ENCODE results near the gene MED16. TPM values are rescaled to one million over a fixed set of nuclear protein-coding genes. Genes with fewer than 3 reads are reported as not detected.
A peak's percentile ranks its signal among the peaks of the same experiment; 100 is the strongest.

Gene MED16
- total RNA-seq, 1 donor from 2014 or later: 41.4 TPM

DNA sequence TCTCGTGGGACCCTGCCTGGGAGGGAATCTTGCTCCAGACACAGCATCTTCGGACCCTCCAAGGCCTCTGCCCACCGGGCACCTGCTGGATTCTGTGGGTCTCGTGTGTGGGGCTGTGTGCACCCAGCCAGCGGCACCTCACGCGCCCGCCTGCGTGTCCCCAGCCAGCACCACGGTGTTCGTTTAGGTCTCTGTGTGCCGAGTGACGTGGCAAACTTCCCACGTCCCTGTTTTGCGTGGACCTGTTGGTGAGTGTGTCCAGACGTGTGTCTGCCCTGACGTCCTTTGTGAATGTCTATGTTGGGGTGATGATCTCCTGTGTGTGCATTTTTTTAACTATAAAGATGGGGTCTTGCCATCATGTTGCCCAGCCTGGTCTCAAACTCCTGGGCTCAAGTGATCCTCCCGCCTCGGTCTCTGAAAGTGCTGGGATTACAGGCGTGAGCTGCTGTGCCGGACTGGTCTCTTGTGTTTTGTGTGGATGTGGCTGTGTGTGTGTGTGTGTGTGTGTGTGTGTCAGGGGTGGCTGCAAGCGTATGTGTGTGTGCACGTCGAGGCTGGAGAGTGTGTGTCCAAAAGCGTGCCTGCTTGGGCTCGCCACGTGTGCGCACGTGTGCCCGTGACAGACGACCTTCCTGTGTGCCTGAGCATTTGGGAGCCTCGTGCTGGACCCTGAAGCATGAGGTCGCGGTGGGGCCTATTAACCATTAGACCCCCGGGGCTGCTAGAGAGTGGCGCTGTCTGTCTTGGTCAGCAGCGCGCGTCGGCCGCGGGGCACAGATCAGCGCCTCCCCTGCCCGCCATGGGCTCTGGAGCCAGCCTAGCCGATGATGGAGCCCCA, 48.5 kb upstream of the MED16 start:
- Histone ChIP-seq H3K27ac (ENCODE audit: low read depth, low read length) (no peak overlapping the region), H3K4me2 (ENCODE audit: low read length) (peak overlapping the region; percentile 67), H3K36me3 (ENCODE audit: insufficient read depth, low read length) (peaks cover 2% of the 10 kb centered on the region)

DNA sequence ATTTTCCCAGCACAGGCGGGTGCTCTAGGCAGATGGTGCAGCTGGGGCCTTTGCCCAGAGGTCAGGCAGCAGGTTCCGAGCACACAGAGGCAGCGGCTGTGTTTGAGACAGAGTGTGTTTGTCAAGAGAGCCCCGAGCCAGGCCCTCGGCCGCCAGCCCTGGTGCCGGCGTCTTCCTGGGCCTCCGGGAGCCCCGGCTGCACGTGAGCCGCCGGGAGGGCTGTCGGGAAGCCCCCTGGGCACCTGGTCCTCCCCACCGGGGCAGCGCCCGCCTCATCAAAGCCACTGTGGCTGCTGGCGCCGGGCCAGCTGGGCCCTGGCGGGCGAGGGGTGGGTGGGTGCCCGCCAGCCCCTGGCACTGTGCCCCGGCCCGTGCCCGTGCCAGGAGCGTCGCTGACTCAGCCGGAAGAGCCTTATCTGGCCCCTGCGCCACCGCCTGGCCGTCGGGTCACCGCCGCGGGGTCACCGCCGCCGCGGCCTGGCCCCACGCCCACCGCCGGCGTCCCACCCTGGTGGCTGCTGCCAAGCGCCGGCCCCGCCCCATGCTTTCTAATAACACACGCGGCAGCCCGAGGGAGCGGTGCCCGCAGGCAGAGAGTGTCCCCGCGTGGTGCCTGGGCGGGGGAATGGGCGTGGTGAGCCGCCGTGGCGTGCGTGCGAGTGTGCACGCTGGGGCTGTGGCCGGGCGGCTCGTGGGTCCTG, 47.8 kb upstream of the MED16 start:
- H3K27ac Mint-ChIP-seq (ENCODE audit: unreplicated experiment): no peak overlapping the region
- H3K27me3 Mint-ChIP-seq (ENCODE audit: low read depth, unreplicated experiment): no peaks in the 10 kb centered on the region
- Histone ChIP-seq H3K9me3 (ENCODE audit: insufficient read depth, low read depth, low read length) (no peaks in the 10 kb centered on the region), H2AFZ (ENCODE audit: low read depth, low read length) (no peak overlapping the region), H3K27ac (ENCODE audit: low read depth, low read length) (no peak overlapping the region), H4K20me1 (ENCODE audit: insufficient read depth, low read length) (peaks cover 78% of the 10 kb centered on the region), H3K36me3 (ENCODE audit: insufficient read depth, low read length) (peaks cover 2% of the 10 kb centered on the region), H3K9ac (ENCODE audit: low read length) (no peak overlapping the region), H3K27me3 (ENCODE audit: insufficient read depth, low read length) (no peaks in the 10 kb centered on the region), H3K4me2 (ENCODE audit: low read length) (peak overlapping the region; percentile 67), H3K4me3 (ENCODE audit: insufficient read depth, low read depth, low read length) (no peak overlapping the region), H3K79me2 (ENCODE audit: insufficient read depth, low read length) (peaks cover 84% of the 10 kb centered on the region), H3K4me1 (ENCODE audit: insufficient read depth, low read length) (peaks cover 17% of the 10 kb centered on the region)
- peak; percentile 47 for DNase-seq (ENCODE audit: low read depth)
- TF ChIP-seq EZH2 (IDR thresholded peaks at IDR 0.05; ENCODE audit: insufficient read depth, low read length): no peak
- TF ChIP-seq, protein P1, sequence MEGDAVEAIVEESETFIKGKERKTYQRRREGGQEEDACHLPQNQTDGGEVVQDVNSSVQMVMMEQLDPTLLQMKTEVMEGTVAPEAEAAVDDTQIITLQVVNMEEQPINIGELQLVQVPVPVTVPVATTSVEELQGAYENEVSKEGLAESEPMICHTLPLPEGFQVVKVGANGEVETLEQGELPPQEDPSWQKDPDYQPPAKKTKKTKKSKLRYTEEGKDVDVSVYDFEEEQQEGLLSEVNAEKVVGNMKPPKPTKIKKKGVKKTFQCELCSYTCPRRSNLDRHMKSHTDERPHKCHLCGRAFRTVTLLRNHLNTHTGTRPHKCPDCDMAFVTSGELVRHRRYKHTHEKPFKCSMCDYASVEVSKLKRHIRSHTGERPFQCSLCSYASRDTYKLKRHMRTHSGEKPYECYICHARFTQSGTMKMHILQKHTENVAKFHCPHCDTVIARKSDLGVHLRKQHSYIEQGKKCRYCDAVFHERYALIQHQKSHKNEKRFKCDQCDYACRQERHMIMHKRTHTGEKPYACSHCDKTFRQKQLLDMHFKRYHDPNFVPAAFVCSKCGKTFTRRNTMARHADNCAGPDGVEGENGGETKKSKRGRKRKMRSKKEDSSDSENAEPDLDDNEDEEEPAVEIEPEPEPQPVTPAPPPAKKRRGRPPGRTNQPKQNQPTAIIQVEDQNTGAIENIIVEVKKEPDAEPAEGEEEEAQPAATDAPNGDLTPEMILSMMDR (IDR thresholded peaks at IDR 0.05; ENCODE audit: insufficient read depth, low read depth, low read length): no peak
- H3K9me3 Mint-ChIP-seq (ENCODE audit: unreplicated experiment): no peaks in the 10 kb centered on the region
- H3K4me1 Mint-ChIP-seq (ENCODE audit: low read depth, unreplicated experiment): peaks cover 7% of the 10 kb centered on the region
- H3K4me3 Mint-ChIP-seq (ENCODE audit: unreplicated experiment): no peak overlapping the region
- FAIRE-seq: no peak
- H3K36me3 Mint-ChIP-seq (ENCODE audit: low read depth, unreplicated experiment): peaks cover 26% of the 10 kb centered on the region

More for the DNA sequence above, 48.5 kb upstream of the MED16 start:
- peaks cover 82% of the 10 kb centered on the region for H3K79me2 ChIP-seq (ENCODE audit: insufficient read depth, low read length)
- no peak for FAIRE-seq
- H3K36me3 Mint-ChIP-seq (ENCODE audit: low read depth, unreplicated experiment): peaks cover 26% of the 10 kb centered on the region
- H3K4me1 Mint-ChIP-seq (ENCODE audit: low read depth, unreplicated experiment): peaks cover 7% of the 10 kb centered on the region
- H3K4me3 ChIP-seq (ENCODE audit: insufficient read depth, low read depth, low read length): no peak overlapping the region
- no peaks in the 10 kb centered on the region for H3K9me3 Mint-ChIP-seq (ENCODE audit: unreplicated experiment)
- H3K27me3 ChIP-seq (ENCODE audit: insufficient read depth, low read length): no peaks in the 10 kb centered on the region
- DNase-seq (ENCODE audit: low read depth): no peak
- no peaks in the 10 kb centered on the region for H3K9me3 ChIP-seq (ENCODE audit: insufficient read depth, low read depth, low read length)
- no peak overlapping the region for H2AFZ ChIP-seq (ENCODE audit: low read depth, low read length)
- peaks cover 17% of the 10 kb centered on the region for H3K4me1 ChIP-seq (ENCODE audit: insufficient read depth, low read length)
- peak overlapping the region; percentile 85 for H3K27ac Mint-ChIP-seq (ENCODE audit: unreplicated experiment)
- no peak overlapping the region for H3K9ac ChIP-seq (ENCODE audit: low read length)
- no peaks in the 10 kb centered on the region for H3K27me3 Mint-ChIP-seq (ENCODE audit: low read depth, unreplicated experiment)
- TF ChIP-seq EZH2 (IDR thresholded peaks at IDR 0.05; ENCODE audit: insufficient read depth, low read length): no peak
- TF ChIP-seq, protein P1 (IDR thresholded peaks at IDR 0.05; ENCODE audit: insufficient read depth, low read depth, low read length): no peak
- no peak overlapping the region for H3K4me3 Mint-ChIP-seq (ENCODE audit: unreplicated experiment)
- H4K20me1 ChIP-seq (ENCODE audit: insufficient read depth, low read length): peaks cover 79% of the 10 kb centered on the region

All from astrocyte (in vitro differentiated cells and primary cell).